ENCODE results near the gene GPRC6A.

Gene GPRC6A

DNA sequence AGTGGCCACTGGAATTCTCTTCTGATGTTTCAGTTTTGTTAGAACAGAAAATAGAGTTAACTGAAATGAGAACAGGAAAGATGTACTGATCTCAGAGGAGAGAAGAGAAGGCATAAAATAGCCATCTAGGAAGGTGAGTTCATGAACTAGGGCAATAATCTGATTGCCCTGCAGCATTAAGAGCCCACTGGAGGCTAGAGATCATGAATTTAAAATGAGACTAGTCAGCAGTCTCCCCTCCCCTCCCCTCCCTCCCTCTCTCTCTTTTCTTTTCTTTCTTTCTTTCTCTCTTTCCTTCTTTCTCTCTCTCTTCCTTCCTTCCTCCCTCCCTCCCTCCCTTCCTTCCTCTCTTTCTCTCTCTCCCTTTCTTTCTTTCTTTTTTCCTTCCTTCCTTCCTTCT is 28.9 kb downstream of the GPRC6A start:
- H3K4me3 ChIP-seq (ENCODE audit: low read depth, low read length, poor library complexity, severe bottlenecking): no peak overlapping the region
- H3K27me3 ChIP-seq (ENCODE audit: insufficient read depth, low read length): no peaks in the 10 kb centered on the region
- H3K9me3 ChIP-seq (ENCODE audit: low read length): no peaks in the 10 kb centered on the region
- no peak overlapping the region for H3K27ac ChIP-seq (ENCODE audit: low read depth, low read length, poor library complexity, severe bottlenecking)
- H4K20me1 ChIP-seq (ENCODE audit: insufficient read depth, low read length): no peaks in the 10 kb centered on the region
- no peaks in the 10 kb centered on the region for H3K4me1 ChIP-seq (ENCODE audit: insufficient read depth, low read length, severe bottlenecking)
- H3K9ac ChIP-seq (ENCODE audit: low read length): no peak overlapping the region
- no peaks in the 10 kb centered on the region for H3K36me3 ChIP-seq (ENCODE audit: insufficient read depth, low read length)
- no peaks in the 10 kb centered on the region for H3K9me2 ChIP-seq (ENCODE audit: low read depth, low read length)
- H3K79me2 ChIP-seq (ENCODE audit: insufficient read depth, low read length): no peaks in the 10 kb centered on the region
- no peak overlapping the region for H3K4me2 ChIP-seq (ENCODE audit: low read length)
- no peaks in the 10 kb centered on the region for H3F3A ChIP-seq (ENCODE audit: insufficient read depth, low read length)
- TF ChIP-seq EZH2 (IDR thresholded peaks at IDR 0.05; ENCODE audit: borderline replicate concordance, low read length): no peak
- TF ChIP-seq, protein P1, sequence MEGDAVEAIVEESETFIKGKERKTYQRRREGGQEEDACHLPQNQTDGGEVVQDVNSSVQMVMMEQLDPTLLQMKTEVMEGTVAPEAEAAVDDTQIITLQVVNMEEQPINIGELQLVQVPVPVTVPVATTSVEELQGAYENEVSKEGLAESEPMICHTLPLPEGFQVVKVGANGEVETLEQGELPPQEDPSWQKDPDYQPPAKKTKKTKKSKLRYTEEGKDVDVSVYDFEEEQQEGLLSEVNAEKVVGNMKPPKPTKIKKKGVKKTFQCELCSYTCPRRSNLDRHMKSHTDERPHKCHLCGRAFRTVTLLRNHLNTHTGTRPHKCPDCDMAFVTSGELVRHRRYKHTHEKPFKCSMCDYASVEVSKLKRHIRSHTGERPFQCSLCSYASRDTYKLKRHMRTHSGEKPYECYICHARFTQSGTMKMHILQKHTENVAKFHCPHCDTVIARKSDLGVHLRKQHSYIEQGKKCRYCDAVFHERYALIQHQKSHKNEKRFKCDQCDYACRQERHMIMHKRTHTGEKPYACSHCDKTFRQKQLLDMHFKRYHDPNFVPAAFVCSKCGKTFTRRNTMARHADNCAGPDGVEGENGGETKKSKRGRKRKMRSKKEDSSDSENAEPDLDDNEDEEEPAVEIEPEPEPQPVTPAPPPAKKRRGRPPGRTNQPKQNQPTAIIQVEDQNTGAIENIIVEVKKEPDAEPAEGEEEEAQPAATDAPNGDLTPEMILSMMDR (IDR thresholded peaks at IDR 0.05; ENCODE audit: low read length): no peak
- H2AFZ ChIP-seq (ENCODE audit: low read length): no peak overlapping the region

DNA sequence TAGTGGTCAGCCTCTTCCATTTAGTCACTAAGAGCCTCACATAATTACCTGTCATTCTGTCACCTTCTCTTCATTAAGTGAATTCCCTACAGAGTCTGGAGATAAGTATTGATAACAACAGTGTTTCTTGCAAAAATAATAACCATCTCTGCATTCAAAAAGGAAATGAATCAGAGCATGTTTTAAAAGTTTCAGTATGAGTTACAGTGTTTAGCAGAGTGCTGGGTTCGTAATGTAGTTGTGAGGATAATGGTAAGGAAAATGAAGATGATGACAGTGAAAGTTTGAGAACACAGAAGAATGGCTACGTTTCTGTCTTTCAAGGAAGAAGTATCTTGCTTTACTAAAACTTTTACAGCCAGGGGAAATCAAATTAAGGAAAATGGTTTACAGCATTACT is 31.3 kb downstream of the GPRC6A start:
- H3K27me3 ChIP-seq (ENCODE audit: insufficient read depth, low read length): no peaks in the 10 kb centered on the region
- no peaks in the 10 kb centered on the region for H3K9me3 ChIP-seq (ENCODE audit: low read length)
- H3K9me2 ChIP-seq (ENCODE audit: low read depth, low read length): no peaks in the 10 kb centered on the region
- no peak overlapping the region for H3K27ac ChIP-seq (ENCODE audit: low read depth, low read length, poor library complexity, severe bottlenecking)
- H2AFZ ChIP-seq (ENCODE audit: low read length): no peak overlapping the region
- H3K4me1 ChIP-seq (ENCODE audit: insufficient read depth, low read length, severe bottlenecking): no peaks in the 10 kb centered on the region
- H3K79me2 ChIP-seq (ENCODE audit: insufficient read depth, low read length): no peaks in the 10 kb centered on the region
- no peaks in the 10 kb centered on the region for H3K36me3 ChIP-seq (ENCODE audit: insufficient read depth, low read length)
- no peak for TF ChIP-seq EZH2 (IDR thresholded peaks at IDR 0.05; ENCODE audit: borderline replicate concordance, low read length)
- TF ChIP-seq, protein P1 (IDR thresholded peaks at IDR 0.05; ENCODE audit: low read length): no peak
- H3K4me3 ChIP-seq (ENCODE audit: low read depth, low read length, poor library complexity, severe bottlenecking): no peak overlapping the region
- no peaks in the 10 kb centered on the region for H3F3A ChIP-seq (ENCODE audit: insufficient read depth, low read length)
- no peaks in the 10 kb centered on the region for H4K20me1 ChIP-seq (ENCODE audit: insufficient read depth, low read length)
- H3K4me2 ChIP-seq (ENCODE audit: low read length): no peak overlapping the region
- H3K9ac ChIP-seq (ENCODE audit: low read length): no peak overlapping the region

DNA sequence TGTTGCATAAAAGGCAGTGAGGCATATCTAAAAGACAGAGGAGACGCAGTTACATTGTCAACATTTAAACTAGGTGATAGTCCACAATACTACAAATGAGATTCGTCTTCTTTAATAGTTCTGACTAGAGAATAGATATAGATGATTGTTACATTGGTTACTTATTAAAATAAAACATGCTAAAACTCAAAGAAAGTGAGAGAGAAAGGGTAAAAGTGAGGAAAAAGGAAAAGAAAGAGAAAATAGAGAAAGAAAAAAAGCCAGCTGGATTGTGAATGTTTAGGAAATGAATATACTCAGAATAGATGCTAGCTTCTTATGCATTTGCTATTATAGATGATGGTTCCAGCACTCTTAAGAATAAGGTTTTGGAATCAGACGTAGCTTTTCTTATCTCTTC is 35.7 kb downstream of the GPRC6A start:
- no peak for TF ChIP-seq EZH2 (IDR thresholded peaks at IDR 0.05; ENCODE audit: borderline replicate concordance, low read length)
- TF ChIP-seq, protein P1 (IDR thresholded peaks at IDR 0.05; ENCODE audit: low read length): no peak
- H3K9ac ChIP-seq (ENCODE audit: low read length): no peak overlapping the region

More for the DNA sequence above, 35.7 kb downstream of the GPRC6A start:
- Histone ChIP-seq H3K27me3 (ENCODE audit: insufficient read depth, low read length) (no peaks in the 10 kb centered on the region), H2AFZ (ENCODE audit: low read length) (no peak overlapping the region), H3K36me3 (ENCODE audit: insufficient read depth, low read length) (no peaks in the 10 kb centered on the region), H3K9me3 (ENCODE audit: low read length) (no peaks in the 10 kb centered on the region), H3F3A (ENCODE audit: insufficient read depth, low read length) (no peaks in the 10 kb centered on the region), H3K4me1 (ENCODE audit: insufficient read depth, low read length, severe bottlenecking) (no peaks in the 10 kb centered on the region), H3K9me2 (ENCODE audit: low read depth, low read length) (no peaks in the 10 kb centered on the region), H3K27ac (ENCODE audit: low read depth, low read length, poor library complexity, severe bottlenecking) (no peak overlapping the region), H3K79me2 (ENCODE audit: insufficient read depth, low read length) (no peaks in the 10 kb centered on the region), H3K4me2 (ENCODE audit: low read length) (no peak overlapping the region), H4K20me1 (ENCODE audit: insufficient read depth, low read length) (no peaks in the 10 kb centered on the region), H3K4me3 (ENCODE audit: low read depth, low read length, poor library complexity, severe bottlenecking) (no peak overlapping the region)
